ENCODE data around the gene LEO1. TPM values are rescaled to one million over a fixed set of nuclear protein-coding genes. Genes with fewer than 3 reads are reported as not detected.

Gene LEO1
- 26.9 TPM for polyA plus RNA-seq (2012; ENCODE audit: missing spikeins)

DNA sequence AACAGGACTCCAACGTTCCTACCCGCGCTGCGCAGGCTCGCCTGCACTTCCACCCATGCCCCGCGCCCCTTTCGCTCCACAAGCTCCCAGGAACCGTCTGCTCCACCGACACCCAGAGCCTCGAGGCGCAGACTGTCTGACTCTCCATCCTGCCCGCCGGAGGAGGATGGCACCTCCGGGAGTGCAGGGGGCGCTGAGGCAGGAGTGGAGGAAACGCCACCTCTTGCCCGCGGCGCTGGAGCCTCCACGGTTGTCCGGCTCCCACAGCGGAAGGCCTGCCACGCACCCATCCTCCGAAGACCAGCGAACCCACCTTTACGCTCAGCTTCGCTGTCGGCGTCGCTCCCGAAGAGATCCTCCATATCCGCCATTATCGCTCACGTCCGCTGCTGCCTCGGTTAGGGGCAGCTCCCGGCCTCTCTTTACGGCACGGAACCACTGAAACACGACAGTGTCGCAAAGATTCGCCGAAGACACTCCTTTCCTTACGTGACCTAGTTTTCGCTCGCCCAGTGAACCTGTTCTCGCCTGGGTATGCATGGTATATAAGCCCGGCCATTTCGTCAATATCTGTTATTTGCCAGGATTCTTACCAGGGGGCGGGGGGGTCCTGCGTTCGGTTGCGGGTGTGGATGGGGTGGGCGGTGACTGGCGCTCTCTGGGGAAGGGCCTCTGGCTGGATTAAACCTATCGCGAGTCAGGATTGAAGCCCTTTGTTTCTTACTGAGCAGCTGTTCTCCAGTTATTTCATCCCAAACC, at the start of gene LEO1:
Gene LEO1, minus strand, starts transcription at position 404 of the 759 bp plus-strand sequence. Its CDS starts 33 bp downstream, at position 371.
- FAIRE-seq (peak; percentile 94), DNase-seq (ENCODE audit: insufficient read length) (peak; percentile 89)
- TF ChIP-seq TAF1 (IDR thresholded peaks at IDR 0.05; ENCODE audit: borderline replicate concordance, low read depth, low read length) (no peak), POLR2A (IDR thresholded peaks at IDR 0.05; ENCODE audit: low read depth, low read length) (peak; percentile 90), POLR2AphosphoS5 (IDR thresholded peaks at IDR 0.05; ENCODE audit: low read depth, low read length) (peak; percentile 88)

DNA sequence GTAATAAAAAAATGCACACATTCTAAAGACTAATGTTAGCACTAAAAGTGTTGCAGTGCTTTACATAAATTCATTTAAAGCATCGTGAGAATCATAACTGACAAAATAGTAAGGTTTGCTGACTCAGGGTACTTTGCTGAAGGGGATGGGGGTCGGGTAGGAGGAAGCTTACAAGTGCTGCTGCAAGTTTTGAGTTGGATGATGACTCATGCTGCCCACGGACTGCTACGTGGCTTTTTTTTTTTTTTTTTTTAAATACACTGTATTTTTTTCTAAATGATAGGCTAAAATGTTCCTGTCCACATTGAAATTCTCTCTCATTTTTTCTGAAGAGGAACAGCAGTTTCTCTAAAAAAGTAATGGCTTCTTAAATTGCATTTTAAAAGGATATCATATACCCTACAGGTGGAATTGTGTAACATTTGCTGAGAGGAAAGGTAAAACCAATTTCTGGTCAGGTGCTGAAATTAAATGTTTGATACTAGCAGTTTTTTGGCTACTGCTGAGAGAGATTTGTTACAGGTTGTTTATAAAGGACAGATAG, 49.6 kb upstream of the LEO1 start:
- DNase-seq (ENCODE audit: insufficient read length) (no peak), FAIRE-seq (peak; percentile 65)
- TF ChIP-seq POLR2AphosphoS5 (IDR thresholded peaks at IDR 0.05; ENCODE audit: low read depth, low read length) (no peak), TAF1 (IDR thresholded peaks at IDR 0.05; ENCODE audit: borderline replicate concordance, low read depth, low read length) (no peak), POLR2A (IDR thresholded peaks at IDR 0.05; ENCODE audit: low read depth, low read length) (no peak)

DNA sequence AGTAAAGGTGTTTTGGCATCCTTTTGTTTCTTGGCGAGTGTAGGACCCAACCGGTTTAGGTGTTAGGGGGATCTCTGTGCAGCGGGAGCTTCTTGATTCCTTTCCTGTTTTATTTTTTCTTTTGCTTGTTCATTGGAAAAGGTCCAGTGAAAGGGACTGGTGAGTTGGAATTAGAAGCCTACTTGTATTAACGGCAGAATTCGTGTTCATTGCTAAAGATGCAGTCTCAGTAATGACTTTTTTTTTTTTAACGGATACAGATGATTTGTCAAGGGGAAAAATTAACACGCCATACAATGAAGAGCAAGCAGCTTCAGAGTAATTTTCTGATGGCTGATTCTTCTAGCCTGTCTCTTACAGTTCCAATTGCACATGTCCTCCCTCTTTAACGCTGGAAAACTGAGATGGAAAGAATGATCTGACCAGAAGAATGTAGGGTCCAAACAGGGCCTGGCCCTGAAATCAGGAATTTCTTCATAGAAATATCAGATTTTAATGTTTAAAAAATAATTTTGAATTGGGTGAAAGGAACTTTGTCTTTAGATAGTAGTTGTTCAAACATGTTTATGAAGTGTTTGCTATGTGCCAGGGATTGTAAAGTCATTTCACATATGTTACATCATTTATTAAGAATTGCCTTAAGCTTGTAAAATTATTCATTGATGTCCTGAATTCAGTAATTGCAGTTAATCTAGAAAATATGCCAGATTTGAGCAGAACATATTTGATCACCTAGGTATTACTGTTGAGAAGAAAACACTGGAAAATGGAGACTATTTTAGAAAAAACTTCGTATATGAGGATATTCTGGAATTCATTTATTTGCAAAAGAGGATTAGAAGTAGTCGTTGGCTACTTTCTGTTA, 48.9 kb upstream of the LEO1 start:
- DNase-seq (ENCODE audit: insufficient read length) (no peak), FAIRE-seq (no peak)

DNA sequence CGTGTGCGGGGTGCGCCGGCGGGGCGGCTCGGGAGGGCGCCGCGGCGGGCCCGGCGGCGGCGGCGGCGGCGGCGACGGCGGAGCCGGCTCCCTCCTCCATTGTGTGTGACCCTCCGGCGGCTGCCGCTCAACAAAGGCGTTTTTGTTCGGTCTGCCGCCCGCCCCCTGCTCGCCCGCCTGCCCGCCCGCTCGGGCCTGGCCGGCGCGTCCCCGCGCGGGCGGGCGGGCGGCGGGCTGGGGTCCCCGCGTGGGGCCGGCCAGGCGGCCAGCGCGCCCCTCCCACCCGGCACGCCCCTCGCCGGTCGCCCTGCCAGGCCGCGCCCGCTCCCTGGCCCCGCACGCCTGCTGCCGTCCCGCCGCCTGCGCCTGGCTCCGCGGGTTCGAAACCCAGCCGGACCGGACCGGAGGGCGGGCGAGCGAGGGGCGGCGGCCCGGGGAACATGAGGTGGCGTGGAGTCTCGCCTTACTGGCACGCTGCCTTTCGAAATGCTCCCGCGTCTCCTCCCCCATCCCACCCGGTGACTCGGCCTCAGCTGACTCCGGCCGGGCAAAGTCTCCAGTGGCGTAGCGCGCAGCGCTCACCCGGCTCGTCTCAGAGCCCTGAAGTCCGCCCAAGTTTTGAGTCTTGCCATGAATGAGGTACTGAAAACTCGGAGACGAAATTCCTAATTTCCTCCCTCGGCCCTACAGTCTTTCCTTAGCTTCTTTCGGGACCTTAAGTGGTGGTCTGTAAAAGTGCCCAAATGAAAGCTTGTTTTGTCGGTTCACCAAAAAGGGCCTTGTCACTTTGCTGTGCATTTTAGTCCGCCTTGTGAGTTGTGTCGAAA, 48.0 kb upstream of the LEO1 start:
- FAIRE-seq: peak; percentile 38
- peak; percentile 74 for DNase-seq (ENCODE audit: insufficient read length)
- TF ChIP-seq POLR2A (IDR thresholded peaks at IDR 0.05; ENCODE audit: low read depth, low read length): peak; percentile 56; the same call in 1 of the 2 replicates
- TF ChIP-seq POLR2AphosphoS5 (IDR thresholded peaks at IDR 0.05; ENCODE audit: low read depth, low read length): peak; percentile 45; the same call in 1 of the 2 replicates
- TF ChIP-seq TAF1 (IDR thresholded peaks at IDR 0.05; ENCODE audit: borderline replicate concordance, low read depth, low read length): no peak

More for the DNA sequence above, 48.9 kb upstream of the LEO1 start:
- TF ChIP-seq TAF1 (IDR thresholded peaks at IDR 0.05; ENCODE audit: borderline replicate concordance, low read depth, low read length): no peak

DNA sequence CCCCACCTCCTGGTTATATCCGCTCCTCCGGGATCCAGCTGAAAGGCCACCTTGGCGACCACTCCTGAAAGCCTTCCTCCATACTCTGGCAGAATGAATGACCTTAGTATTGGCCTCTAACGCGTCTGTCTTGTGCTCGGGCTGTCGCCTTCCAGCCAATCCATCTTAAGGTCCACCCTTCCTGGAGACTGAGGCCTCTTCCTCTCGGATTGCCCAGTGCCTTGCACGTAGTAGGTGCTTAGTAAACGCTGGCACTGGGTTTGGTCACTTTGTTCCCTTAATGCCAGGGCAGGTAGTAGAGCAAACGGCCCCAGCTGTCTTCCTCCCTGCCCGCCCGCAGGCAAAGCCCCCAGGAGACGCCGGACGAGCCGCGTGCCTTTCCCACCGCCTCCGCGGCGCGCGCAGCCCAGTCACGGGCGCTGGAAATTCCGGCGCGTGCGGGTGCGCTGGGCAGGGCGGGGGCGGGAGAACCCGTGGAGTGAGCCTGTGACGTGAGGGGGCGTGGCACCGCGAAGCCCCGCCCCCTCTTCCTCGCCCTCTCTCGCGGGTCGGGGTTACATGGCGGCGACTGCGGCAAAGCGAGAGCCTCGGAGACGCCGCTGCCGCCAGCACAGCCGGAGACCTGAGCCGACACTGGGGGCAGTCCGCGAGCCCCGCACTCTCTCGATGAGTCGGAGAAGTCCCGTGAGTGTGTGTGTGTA, 47.3 kb upstream of the LEO1 start, which contains the start of gene MAPK6:
Gene MAPK6, plus strand, starts transcription at position 527 of the 701 bp plus-strand sequence. CDS start 27,242 bp downstream, outside the sequence.
- FAIRE-seq: peak; percentile 78
- TF ChIP-seq POLR2AphosphoS5 (IDR thresholded peaks at IDR 0.05; ENCODE audit: low read depth, low read length): peak; percentile 86
- peak; percentile 97 for TF ChIP-seq TAF1 (IDR thresholded peaks at IDR 0.05; ENCODE audit: borderline replicate concordance, low read depth, low read length)
- peak; percentile 85 for TF ChIP-seq POLR2A (IDR thresholded peaks at IDR 0.05; ENCODE audit: low read depth, low read length)
- DNase-seq (ENCODE audit: insufficient read length): peak; percentile 95

DNA sequence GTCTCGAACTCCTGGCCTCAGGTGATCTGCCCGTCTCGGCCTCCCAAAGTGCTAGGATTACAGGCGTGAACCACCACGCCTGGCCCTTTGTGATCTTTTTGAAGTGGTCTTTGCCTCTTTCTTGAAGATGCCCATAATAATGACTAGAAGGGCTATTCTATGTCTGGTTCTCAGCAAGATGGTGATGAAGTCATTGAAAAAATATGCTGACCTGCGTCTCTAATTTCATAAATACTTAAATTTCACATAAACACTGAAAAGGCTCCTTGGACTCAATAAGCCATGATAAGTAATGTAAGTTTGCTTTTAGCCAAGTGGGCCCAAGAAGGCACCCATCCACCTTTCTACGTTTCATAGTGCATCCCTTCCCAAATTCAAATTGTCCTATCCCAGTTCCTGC, 46.7 kb upstream of the LEO1 start:
- no peak for DNase-seq (ENCODE audit: insufficient read length)
- FAIRE-seq: peak; percentile 9
- no peak for TF ChIP-seq TAF1 (IDR thresholded peaks at IDR 0.05; ENCODE audit: borderline replicate concordance, low read depth, low read length)
- no peak for TF ChIP-seq POLR2AphosphoS5 (IDR thresholded peaks at IDR 0.05; ENCODE audit: low read depth, low read length)
- no peak for TF ChIP-seq POLR2A (IDR thresholded peaks at IDR 0.05; ENCODE audit: low read depth, low read length)

DNA sequence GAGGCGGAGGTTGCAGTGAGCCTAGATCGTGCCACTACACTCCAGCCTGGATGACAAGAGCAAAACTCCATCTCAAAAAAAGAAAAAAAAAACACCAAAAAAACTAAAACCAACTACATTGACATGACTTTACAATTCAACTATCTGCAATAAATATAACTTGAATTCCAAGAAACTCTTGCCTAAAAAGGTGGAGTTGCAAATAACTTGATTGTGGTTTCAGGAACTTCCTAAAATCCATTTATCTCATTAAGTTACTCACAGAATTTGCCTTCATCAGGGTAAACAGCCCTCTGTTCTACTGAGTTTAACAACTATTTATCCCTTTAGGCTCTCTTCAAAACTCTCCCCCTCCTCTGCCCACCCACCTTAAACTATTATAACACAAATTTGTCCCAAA, 44.7 kb upstream of the LEO1 start:
- no peak for TF ChIP-seq TAF1 (IDR thresholded peaks at IDR 0.05; ENCODE audit: borderline replicate concordance, low read depth, low read length)
- no peak for TF ChIP-seq POLR2AphosphoS5 (IDR thresholded peaks at IDR 0.05; ENCODE audit: low read depth, low read length)
- no peak for TF ChIP-seq POLR2A (IDR thresholded peaks at IDR 0.05; ENCODE audit: low read depth, low read length)
- no peak for FAIRE-seq
- no peak for DNase-seq (ENCODE audit: insufficient read length)

DNA sequence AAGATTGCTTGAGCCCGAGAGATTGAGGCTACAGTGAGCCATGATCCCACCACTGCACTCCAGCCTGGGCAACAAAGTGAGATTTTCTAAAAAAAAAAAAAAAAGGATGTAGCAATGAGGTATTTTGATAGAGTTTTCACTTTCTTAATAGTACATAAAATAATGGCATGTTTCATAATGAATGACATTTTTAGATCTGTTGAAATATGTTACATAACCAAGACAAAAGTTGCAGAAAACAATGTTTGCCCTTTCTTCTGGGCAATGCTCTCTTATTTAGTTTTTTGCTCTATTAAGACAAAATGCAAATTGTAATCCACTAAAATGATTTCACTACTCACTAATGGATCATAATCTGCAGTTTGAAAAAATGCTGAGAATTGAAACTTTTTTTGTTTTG, 43.0 kb upstream of the LEO1 start:
- TF ChIP-seq TAF1 (IDR thresholded peaks at IDR 0.05; ENCODE audit: borderline replicate concordance, low read depth, low read length): no peak
- no peak for TF ChIP-seq POLR2AphosphoS5 (IDR thresholded peaks at IDR 0.05; ENCODE audit: low read depth, low read length)
- no peak for TF ChIP-seq POLR2A (IDR thresholded peaks at IDR 0.05; ENCODE audit: low read depth, low read length)
- FAIRE-seq (no peak), DNase-seq (ENCODE audit: insufficient read length) (no peak)

DNA sequence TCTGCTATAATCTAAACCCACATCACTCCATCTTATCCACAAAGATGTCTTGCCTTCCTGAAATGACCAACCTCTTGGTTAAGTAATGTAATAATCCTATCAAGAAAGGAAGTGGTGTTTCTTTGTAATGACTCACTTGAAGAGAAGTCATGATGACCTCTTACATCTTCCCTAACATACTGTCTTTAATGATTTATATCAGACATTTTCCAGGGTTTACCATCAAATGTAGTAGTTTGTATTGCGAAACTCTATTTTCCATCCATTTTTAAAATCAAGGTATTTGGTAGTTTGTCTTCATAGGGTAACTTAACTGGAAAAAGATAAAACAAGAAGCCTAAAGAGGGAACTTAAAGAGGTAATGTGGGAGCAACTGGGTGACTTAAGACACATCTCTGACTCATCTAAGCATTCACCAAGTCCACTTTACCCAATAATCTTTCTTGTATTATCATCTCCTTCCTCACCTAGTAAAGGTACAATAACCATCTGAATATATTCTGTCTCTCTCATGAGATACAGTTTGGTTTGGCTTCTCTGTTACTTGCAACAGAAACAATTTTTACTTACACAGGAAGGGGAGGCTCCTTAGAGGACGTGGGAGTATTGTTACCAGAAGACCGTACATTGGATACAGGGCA, 41.7 kb upstream of the LEO1 start:
- DNase-seq (ENCODE audit: insufficient read length) (no peak), FAIRE-seq (no peak)
- TF ChIP-seq POLR2A (IDR thresholded peaks at IDR 0.05; ENCODE audit: low read depth, low read length): no peak
- no peak for TF ChIP-seq POLR2AphosphoS5 (IDR thresholded peaks at IDR 0.05; ENCODE audit: low read depth, low read length)
- no peak for TF ChIP-seq TAF1 (IDR thresholded peaks at IDR 0.05; ENCODE audit: borderline replicate concordance, low read depth, low read length)

DNA sequence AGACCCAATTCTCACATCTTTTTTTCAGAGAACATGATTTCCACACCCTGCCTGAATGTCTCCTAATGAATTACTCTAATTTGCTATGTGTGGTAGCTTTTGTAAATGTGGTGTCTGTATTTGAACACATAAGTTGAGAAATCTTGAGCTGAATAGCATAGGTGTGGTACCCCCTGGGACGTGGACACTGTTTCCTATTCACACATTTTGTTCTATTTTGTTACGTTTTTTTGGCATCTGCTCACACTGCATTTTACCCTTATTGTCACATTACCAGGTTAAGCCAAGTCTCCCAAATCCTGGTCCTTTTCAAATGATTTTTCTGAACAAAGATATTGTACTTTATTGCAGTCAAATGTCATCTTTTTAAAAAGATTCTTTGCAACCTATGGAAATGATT, 40.6 kb upstream of the LEO1 start:
- DNase-seq (ENCODE audit: insufficient read length) (no peak), FAIRE-seq (no peak)
- TF ChIP-seq POLR2A (IDR thresholded peaks at IDR 0.05; ENCODE audit: low read depth, low read length): no peak
- TF ChIP-seq POLR2AphosphoS5 (IDR thresholded peaks at IDR 0.05; ENCODE audit: low read depth, low read length): no peak
- no peak for TF ChIP-seq TAF1 (IDR thresholded peaks at IDR 0.05; ENCODE audit: borderline replicate concordance, low read depth, low read length)

Data from GM12892 (cell line).